H9 (cell line): ENCODE measurements around the gene PPARGC1A. TPM values are rescaled to one million over a fixed set of nuclear protein-coding genes. Genes with fewer than 3 reads are reported as not detected.

Experiments
- DNase-seq: peaks from one replicate; pipeline ENCODE4 v3.0.0-alpha.2; 2017
- H2AFZ ChIP-seq: one replicate; pipeline ENCODE4 v1.6.1; 2013; ENCODE audit warnings: mild to moderate bottlenecking, low read length, control low read depth, moderate library complexity
- H2AK5ac ChIP-seq: 2 replicates; pipeline ENCODE4 v1.6.1; 2013; ENCODE audit warnings: low read length, control low read depth, mixed read lengths; ENCODE audit not compliant: insufficient read length
- H2BK120ac ChIP-seq: one replicate; pipeline ENCODE4 v1.6.1; 2013; ENCODE audit warnings: low read depth, mild to moderate bottlenecking, low read length, control low read depth, inconsistent platforms; ENCODE audit not compliant: poor library complexity, severe bottlenecking
- H2BK12ac ChIP-seq: 2 replicates; pipeline ENCODE4 v1.6.1; 2013; ENCODE audit warnings: low read length, control low read depth, mixed read lengths, low read depth; ENCODE audit not compliant: insufficient read length
- H2BK15ac ChIP-seq: 2 replicates; pipeline ENCODE4 v1.6.1; 2013; ENCODE audit warnings: low read depth, low read length, control low read depth
- H2BK20ac ChIP-seq: one replicate; pipeline ENCODE4 v1.6.1; 2013; ENCODE audit warnings: low read depth, mild to moderate bottlenecking, low read length, control low read depth, inconsistent platforms; ENCODE audit not compliant: poor library complexity, severe bottlenecking
- H2BK5ac ChIP-seq: 2 replicates; pipeline ENCODE4 v1.6.1; 2013; ENCODE audit warnings: low read length, control low read depth, mixed read lengths; ENCODE audit not compliant: insufficient read length
- H3K14ac ChIP-seq: 2 replicates; pipeline ENCODE4 v1.6.1; 2013; ENCODE audit warnings: low read length, control low read depth; ENCODE audit not compliant: insufficient read depth
- H3K18ac ChIP-seq: 2 replicates; pipeline ENCODE4 v1.6.1; 2013; ENCODE audit warnings: low read depth, mild to moderate bottlenecking, mixed read lengths, low read length, control low read depth; ENCODE audit not compliant: insufficient read length
- H3K23ac ChIP-seq: 2 replicates; pipeline ENCODE4 v1.6.1; 2013; ENCODE audit warnings: low read length, control low read depth, mixed read lengths, low read depth; ENCODE audit not compliant: insufficient read length
- H3K23me2 ChIP-seq: 2 replicates; pipeline ENCODE4 v1.6.1; 2013; ENCODE audit warnings: low read depth, mild to moderate bottlenecking, mixed read lengths, low read length, control low read depth; ENCODE audit not compliant: insufficient read length, poor library complexity, severe bottlenecking
- H3K27ac ChIP-seq: 2 replicates; pipeline ENCODE4 v1.5.1; 2013; ENCODE audit warnings: low read length, control low read depth, mixed read lengths, low read depth; ENCODE audit not compliant: insufficient read length
- H3K27me3 ChIP-seq: 2 replicates; pipeline ENCODE4 v1.6.1; 2013; ENCODE audit warnings: low read length, control low read depth, inconsistent platforms; ENCODE audit not compliant: insufficient read depth
- H3K4ac ChIP-seq: 2 replicates; pipeline ENCODE4 v1.6.1; 2013; ENCODE audit warnings: low read depth, mild to moderate bottlenecking, control low read depth, inconsistent platforms, low read length, moderate library complexity
- H3K4me1 ChIP-seq: 2 replicates; pipeline ENCODE4 v1.6.1; 2013; ENCODE audit warnings: low read length, control low read depth, inconsistent platforms; ENCODE audit not compliant: insufficient read depth
- H3K4me2 ChIP-seq: 2 replicates; pipeline ENCODE4 v1.6.1; 2013; ENCODE audit warnings: low read length, control low read depth, mixed read lengths; ENCODE audit not compliant: insufficient read length, insufficient read depth
- H3K56ac ChIP-seq: 2 replicates; pipeline ENCODE4 v1.6.1; 2013; ENCODE audit warnings: low read depth, mild to moderate bottlenecking, mixed read lengths, low read length, control low read depth; ENCODE audit not compliant: insufficient read length
- H3K79me1 ChIP-seq: 2 replicates; pipeline ENCODE4 v1.6.1; 2013; ENCODE audit warnings: low read depth, mild to moderate bottlenecking, moderate library complexity, low read length, control low read depth, inconsistent platforms; ENCODE audit not compliant: insufficient read depth, poor library complexity, severe bottlenecking
- H3K79me2 ChIP-seq: 2 replicates; pipeline ENCODE4 v1.6.1; 2013; ENCODE audit warnings: low read length, control low read depth, inconsistent platforms; ENCODE audit not compliant: insufficient read depth
- H3K9ac ChIP-seq: 2 replicates; pipeline ENCODE4 v1.6.1; 2013; ENCODE audit warnings: low read length, control low read depth, mixed read lengths; ENCODE audit not compliant: insufficient read length; ENCODE audit errors: extremely low read depth
- H3K9me3 ChIP-seq: one replicate; pipeline ENCODE4 v1.6.1; 2013; ENCODE audit warnings: low read depth, low read length, inconsistent platforms; ENCODE audit not compliant: control insufficient read depth
- H3T11ph ChIP-seq: one replicate; pipeline ENCODE4 v1.6.1; 2013; ENCODE audit warnings: mild to moderate bottlenecking, low read length, control low read depth, inconsistent platforms
- H4K20me1 ChIP-seq: one replicate; pipeline ENCODE4 v1.6.1; 2013; ENCODE audit not compliant: control insufficient read depth, insufficient read length, insufficient read depth
- H4K5ac ChIP-seq: 2 replicates; pipeline ENCODE4 v1.6.1; 2013; ENCODE audit warnings: low read depth, mild to moderate bottlenecking, mixed read lengths, low read length, control low read depth; ENCODE audit not compliant: insufficient read length
- H4K8ac ChIP-seq: replicated peaks from 2 replicates; pipeline ENCODE4 v1.6.1; 2013; ENCODE audit warnings: low read length, control low read depth, mixed read lengths, low read depth; ENCODE audit not compliant: insufficient read length
- H4K91ac ChIP-seq: 2 replicates; pipeline ENCODE4 v1.6.1; 2013; ENCODE audit warnings: low read depth, mild to moderate bottlenecking, moderate library complexity, mixed read lengths, low read length, control low read depth; ENCODE audit not compliant: insufficient read length
- H3K27ac Mint-ChIP-seq, 3 experiments: 2 replicates in 2 of 3; 3 replicates in 1 of 3; pipeline ENCODE4 v1.8.0; 2020 to 2021; ENCODE audit warnings: mixed read lengths in 3 of 3, mild to moderate bottlenecking in 1 of 3, moderate library complexity in 1 of 3
- H3K27me3 Mint-ChIP-seq: 2 replicates; pipeline ENCODE4 v1.8.0; 2021; ENCODE audit warnings: low read depth, mild to moderate bottlenecking, moderate library complexity, mixed read lengths
- H3K36me3 Mint-ChIP-seq, 3 experiments: 2 replicates in 2 of 3; 3 replicates in 1 of 3; pipeline ENCODE4 v1.8.0; 2020 to 2021; ENCODE audit warnings: low read depth in 3 of 3, mixed read lengths in 3 of 3; ENCODE audit not compliant: insufficient read depth in 1 of 3
- H3K4me1 Mint-ChIP-seq, 2 experiments: 2 replicates each; pipeline ENCODE4 v1.8.0; 2020; ENCODE audit warnings: mixed read lengths in 2 of 2
- H3K4me3 Mint-ChIP-seq, 2 experiments: 2 replicates in 1 of 2; 3 replicates in 1 of 2; pipeline ENCODE4 v1.8.0; 2020 to 2021; ENCODE audit warnings: mild to moderate bottlenecking in 2 of 2, mixed read lengths in 2 of 2, moderate library complexity in 1 of 2
- H3K9me3 Mint-ChIP-seq, 2 experiments: 2 replicates in 1 of 2; 3 replicates in 1 of 2; pipeline ENCODE4 v1.8.0; 2020; ENCODE audit warnings: mild to moderate bottlenecking in 2 of 2, mixed read lengths in 2 of 2, moderate library complexity in 1 of 2
- WGBS: extraction: QIAGEN DNeasy Blood & Tissue Kit; methylation state at CpG from one replicate; pipeline ENCODE4 v1.1.7; 2013; ENCODE audit warnings: missing lambda C conversion rate, low lambda C conversion rate, mixed read lengths; ENCODE audit not compliant: insufficient read length; ENCODE audit errors: extremely low coverage; 5-methylcytosine and 5-hydroxymethylcytosine counted together
- total RNA-seq: library from RNA; stranded (reverse); gene quantifications from 2 replicates; pipeline ENCODE4 v1.2.1, GENCODE V29; 2021
- TF ChIP-seq, protein P1 (sequence below): fragments of 200-600 bp; sonication (generic); conservative IDR thresholded peaks from 3 replicates; pipeline ENCODE4 v1.8.0; 2021; ENCODE audit warnings: antibody characterized with exemption, mild to moderate bottlenecking

The PPARGC1A gene
- total RNA-seq, 1 experiment from 2014 or later = 1.7 TPM

DNA sequence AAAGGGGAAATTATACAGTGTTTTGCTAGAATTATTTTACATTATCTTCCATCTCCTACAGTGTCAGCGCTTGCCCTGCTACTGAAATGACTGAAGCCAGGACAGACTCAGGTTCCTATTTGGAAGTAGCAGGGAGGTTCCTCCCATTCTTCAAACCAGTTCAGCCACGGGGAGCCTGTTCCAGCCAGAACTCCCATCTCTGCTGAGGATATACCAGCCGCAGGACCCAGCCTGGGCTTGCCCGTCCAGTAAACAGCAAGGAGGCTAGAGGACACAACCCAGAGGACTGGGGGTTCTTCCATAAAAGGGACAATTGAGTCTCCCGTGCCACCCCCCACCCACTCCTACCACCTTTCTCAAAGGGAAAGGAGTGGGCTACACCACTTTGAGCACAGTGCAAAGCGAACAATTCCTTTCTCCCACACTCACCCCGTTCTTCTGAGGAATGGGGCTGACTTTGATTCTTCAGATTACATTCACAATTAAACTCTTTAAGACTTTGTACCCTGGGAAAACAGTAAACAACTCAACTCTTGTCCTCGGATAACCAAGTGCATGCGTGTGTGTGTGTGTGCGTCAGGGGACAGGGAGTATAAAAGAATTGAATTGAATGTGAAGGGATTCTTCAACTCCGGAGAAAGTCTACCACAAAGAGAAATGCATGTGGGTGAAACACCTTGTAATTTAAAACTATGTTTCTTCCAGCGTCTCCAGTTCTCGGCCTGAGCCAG, 31.0 kb upstream of the PPARGC1A start:
- Histone ChIP-seq H2BK120ac (no peak overlapping the region), H3K4ac (no peak overlapping the region), H2AFZ (no peak overlapping the region), H3K56ac (no peak overlapping the region), H3K79me1 (no peaks in the 10 kb centered on the region), H3K27ac (no peak overlapping the region), H4K5ac (no peak overlapping the region), H3K79me2 (no peaks in the 10 kb centered on the region), H2BK12ac (no peak overlapping the region), H2BK15ac (no peak overlapping the region), H3T11ph (no peak overlapping the region), H4K91ac (no peak overlapping the region), H3K23ac (no peak overlapping the region), H2BK20ac (no peak overlapping the region), H4K20me1 (no peaks in the 10 kb centered on the region), H2AK5ac (no peak overlapping the region), H3K27me3 (no peaks in the 10 kb centered on the region), H3K9ac (no peak overlapping the region), H3K4me2 (no peak overlapping the region), H3K14ac (no peak overlapping the region), H3K18ac (no peak overlapping the region), H4K8ac (no peak overlapping the region), H3K4me1 (no peaks in the 10 kb centered on the region), H3K9me3 (no peaks in the 10 kb centered on the region), H2BK5ac (no peak overlapping the region), H3K23me2 (no peaks in the 10 kb centered on the region)
- no peak overlapping the region for H3K4me3 Mint-ChIP-seq
- H3K36me3 Mint-ChIP-seq = no peaks in the 10 kb centered on the region
- TF ChIP-seq, protein P1, sequence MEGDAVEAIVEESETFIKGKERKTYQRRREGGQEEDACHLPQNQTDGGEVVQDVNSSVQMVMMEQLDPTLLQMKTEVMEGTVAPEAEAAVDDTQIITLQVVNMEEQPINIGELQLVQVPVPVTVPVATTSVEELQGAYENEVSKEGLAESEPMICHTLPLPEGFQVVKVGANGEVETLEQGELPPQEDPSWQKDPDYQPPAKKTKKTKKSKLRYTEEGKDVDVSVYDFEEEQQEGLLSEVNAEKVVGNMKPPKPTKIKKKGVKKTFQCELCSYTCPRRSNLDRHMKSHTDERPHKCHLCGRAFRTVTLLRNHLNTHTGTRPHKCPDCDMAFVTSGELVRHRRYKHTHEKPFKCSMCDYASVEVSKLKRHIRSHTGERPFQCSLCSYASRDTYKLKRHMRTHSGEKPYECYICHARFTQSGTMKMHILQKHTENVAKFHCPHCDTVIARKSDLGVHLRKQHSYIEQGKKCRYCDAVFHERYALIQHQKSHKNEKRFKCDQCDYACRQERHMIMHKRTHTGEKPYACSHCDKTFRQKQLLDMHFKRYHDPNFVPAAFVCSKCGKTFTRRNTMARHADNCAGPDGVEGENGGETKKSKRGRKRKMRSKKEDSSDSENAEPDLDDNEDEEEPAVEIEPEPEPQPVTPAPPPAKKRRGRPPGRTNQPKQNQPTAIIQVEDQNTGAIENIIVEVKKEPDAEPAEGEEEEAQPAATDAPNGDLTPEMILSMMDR = no peak
- WGBS = no CpG with 5 or more reads among the region's 13 CpGs
- peaks cover 13 to 21% of the 10 kb centered on the region in 2 experiments for H3K4me1 Mint-ChIP-seq
- H3K9me3 Mint-ChIP-seq = no peaks in the 10 kb centered on the region
- DNase-seq = no peak
- no peaks in the 10 kb centered on the region for H3K27me3 Mint-ChIP-seq
- H3K27ac Mint-ChIP-seq = peak overlapping the region in 2 of 3 experiments; percentile 23 to 42; a peak in 2 of 7 replicates
